Stimulated activated naive CD8-positive, alpha-beta T cell treated with anti-CD3 and anti-CD28 coated beads, Interleukin-15, amount 100 ng/mL, for 72 hours (primary cell): ENCODE measurements around the gene FGGY.
"Not testable (repeated sequence)": the region's sequence is repeated elsewhere in the genome, so short reads cannot be mapped to it uniquely, and the experiment has no call there.

Experiments used
- ATAC-seq: fragments of 150-1000 bp; cut with Tn5 transposase; 2 replicates; pipeline ENCODE4 v1.10.0; 2021; ENCODE audit warnings: mild to moderate bottlenecking, moderate library complexity
- DNase-seq, 2 donors: peaks; one replicate each; pipeline ENCODE4 v3.0.0; 2021 to 2022
- H3K27ac Mint-ChIP-seq, 2 donors: one replicate each; pipeline ENCODE4 v1.8.0; 2022; ENCODE audit warnings: mild to moderate bottlenecking in 2 of 2, mixed read lengths in 2 of 2, moderate library complexity in 2 of 2
- H3K27me3 Mint-ChIP-seq: one replicate; pipeline ENCODE4 v1.8.0; 2022; ENCODE audit warnings: mixed read lengths
- H3K4me1 Mint-ChIP-seq: one replicate; pipeline ENCODE4 v1.8.0; 2022; ENCODE audit warnings: mild to moderate bottlenecking, mixed read lengths
- H3K4me3 Mint-ChIP-seq, 2 donors: one replicate each; pipeline ENCODE4 v1.8.0; 2022; ENCODE audit warnings: mild to moderate bottlenecking in 2 of 2, mixed read lengths in 2 of 2, moderate library complexity in 1 of 2
- H3K9me3 Mint-ChIP-seq, 2 donors: one replicate each; pipeline ENCODE4 v1.8.0; 2022; ENCODE audit warnings: mixed read lengths in 2 of 2

FGGY gene, protein sequence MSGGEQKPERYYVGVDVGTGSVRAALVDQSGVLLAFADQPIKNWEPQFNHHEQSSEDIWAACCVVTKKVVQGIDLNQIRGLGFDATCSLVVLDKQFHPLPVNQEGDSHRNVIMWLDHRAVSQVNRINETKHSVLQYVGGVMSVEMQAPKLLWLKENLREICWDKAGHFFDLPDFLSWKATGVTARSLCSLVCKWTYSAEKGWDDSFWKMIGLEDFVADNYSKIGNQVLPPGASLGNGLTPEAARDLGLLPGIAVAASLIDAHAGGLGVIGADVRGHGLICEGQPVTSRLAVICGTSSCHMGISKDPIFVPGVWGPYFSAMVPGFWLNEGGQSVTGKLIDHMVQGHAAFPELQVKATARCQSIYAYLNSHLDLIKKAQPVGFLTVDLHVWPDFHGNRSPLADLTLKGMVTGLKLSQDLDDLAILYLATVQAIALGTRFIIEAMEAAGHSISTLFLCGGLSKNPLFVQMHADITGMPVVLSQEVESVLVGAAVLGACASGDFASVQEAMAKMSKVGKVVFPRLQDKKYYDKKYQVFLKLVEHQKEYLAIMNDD

DNA sequence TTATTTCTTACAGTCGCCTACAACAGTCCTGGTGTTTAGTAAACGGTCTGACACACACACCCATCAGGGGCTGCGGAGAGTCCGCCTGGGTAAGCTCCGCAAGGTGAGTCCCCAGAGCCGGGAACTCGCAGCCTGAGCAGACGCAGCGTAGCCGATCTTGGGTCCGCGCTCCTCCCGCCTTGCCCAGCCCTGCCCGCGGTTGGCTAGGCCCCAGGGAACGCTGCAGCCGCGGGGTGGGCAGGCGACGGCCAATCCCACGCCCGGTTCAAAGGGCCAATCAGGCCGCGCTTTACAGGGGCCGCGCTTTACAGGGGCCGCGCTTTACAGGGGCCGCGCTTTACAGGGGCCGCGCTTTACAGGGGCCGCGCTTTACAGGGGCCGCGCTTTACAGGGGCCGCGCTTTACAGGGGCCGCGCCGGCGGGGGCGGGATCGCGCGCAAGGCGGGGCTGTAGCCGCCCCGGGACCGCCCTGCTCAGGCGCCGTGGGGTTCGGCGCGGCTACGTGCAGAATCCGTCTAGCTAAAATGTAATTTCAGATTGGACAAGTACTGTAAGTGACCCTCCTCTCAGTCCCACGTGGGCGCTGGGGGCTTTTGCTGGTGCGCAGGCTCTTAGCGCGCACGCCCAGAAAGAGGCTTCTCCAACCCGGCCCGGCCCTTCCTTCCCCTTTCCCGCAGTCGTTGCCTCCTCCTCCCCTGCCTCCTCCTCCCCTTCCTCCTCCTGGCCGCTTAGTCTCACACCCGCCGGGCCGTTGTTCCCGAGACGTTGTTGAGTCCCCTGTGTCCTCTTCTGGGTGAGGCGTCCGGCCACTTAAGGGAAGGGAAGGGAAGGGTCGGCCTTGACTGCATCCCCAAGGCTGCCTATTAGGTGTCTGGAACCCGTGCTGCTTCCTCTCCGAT is at the start of gene FGGY:
Gene FGGY (plus strand): TSS at position 737 of the 899 bp plus-strand sequence. CDS start 24,456 bp downstream, outside the sequence.
- H3K4me1 Mint-ChIP-seq: peaks cover 30% of the 10 kb centered on the region

DNA sequence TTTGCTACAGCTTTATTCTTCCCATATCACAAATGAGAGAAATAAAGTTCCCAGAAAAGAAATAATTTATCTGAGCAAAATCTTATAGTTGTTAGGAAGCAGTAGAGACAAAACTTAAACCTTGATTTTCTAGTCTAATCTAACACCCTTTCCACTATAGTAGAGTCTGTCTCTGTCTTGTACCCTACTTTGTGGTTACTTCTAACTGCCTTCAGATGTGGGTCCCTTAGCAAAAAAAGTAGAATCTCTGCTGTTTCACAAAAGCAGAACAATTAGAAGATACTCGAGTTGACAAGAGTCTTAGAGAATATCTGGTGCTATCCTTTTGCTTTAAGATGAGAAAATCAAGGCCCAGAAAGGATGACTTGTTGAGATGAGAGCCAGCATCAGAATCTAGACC is 48.1 kb upstream of the FGGY start:
- DNase-seq (no peak), ATAC-seq (no peak)
- no peak overlapping the region for H3K27ac Mint-ChIP-seq
- peaks cover 13 to 17% of the 10 kb centered on the region in 2 donors for H3K9me3 Mint-ChIP-seq
- H3K4me3 Mint-ChIP-seq: no peak overlapping the region
- no peaks in the 10 kb centered on the region for H3K27me3 Mint-ChIP-seq
- no peaks in the 10 kb centered on the region for H3K4me1 Mint-ChIP-seq

More for the DNA sequence above, at the start of gene FGGY:
- H3K27ac Mint-ChIP-seq: peak within 1 kb of the TSS; percentile 94 to 99
- peak; percentile 95 for ATAC-seq
- H3K27me3 Mint-ChIP-seq: no peaks in the 10 kb centered on the region
- peak within 1 kb of the TSS; percentile 93 to 98 for H3K4me3 Mint-ChIP-seq
- peak; percentile 86 to 94 for DNase-seq
- H3K9me3 Mint-ChIP-seq: peaks cover 6 to 8% of the 10 kb centered on the region in 2 donors

DNA sequence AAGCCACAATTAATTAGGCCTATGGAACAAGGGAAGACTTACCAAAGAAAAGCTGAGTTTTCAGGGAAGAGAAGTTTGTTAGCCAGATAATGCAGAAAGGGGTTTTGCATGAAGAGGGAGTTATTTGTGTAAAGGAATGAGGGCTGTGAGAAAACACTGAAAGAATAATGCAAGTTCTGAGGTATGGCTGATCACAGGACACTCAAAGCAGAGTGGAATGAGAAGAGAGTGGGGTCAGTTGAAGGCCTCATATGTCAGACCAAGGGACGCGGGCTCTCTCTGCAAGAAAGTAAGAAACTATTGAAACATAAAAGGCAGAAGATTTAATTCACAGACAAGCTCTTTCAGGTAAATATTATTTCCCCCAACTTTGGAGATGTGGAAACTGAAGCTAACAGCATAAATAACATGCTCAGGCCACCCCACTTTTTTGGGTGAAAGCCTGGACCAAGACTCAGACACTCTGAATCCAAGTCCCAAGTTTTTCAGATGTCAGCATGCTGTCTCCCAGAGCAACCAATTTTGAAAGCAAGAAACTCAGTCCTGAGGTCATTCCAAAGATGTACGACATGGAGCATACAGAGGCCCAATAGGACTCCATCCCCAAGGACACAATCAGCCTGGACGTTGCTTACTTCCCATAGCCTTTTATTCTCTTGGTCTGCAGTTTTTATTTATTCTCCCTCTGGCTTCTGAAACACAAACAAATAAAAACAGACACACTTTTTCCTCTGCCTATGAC is 47.3 kb upstream of the FGGY start:
- ATAC-seq (no peak), DNase-seq (no peak)
- Mint-ChIP-seq H3K4me1 (no peaks in the 10 kb centered on the region), H3K9me3 (peaks cover 13 to 17% of the 10 kb centered on the region in 2 donors), H3K27me3 (no peaks in the 10 kb centered on the region), H3K4me3 (no peak overlapping the region), H3K27ac (peak overlapping the region in 1 of 2 donors; percentile 21)

- H3K27me3 Mint-ChIP-seq, H3K4me1 Mint-ChIP-seq, ATAC-seq, DNase-seq, H3K9me3 Mint-ChIP-seq, H3K27ac Mint-ChIP-seq, H3K4me3 Mint-ChIP-seq: not testable (repeated sequence)
Observed at GRCh38 chr1:59251061-59251460, 45.8 kb upstream of the FGGY start.

DNA sequence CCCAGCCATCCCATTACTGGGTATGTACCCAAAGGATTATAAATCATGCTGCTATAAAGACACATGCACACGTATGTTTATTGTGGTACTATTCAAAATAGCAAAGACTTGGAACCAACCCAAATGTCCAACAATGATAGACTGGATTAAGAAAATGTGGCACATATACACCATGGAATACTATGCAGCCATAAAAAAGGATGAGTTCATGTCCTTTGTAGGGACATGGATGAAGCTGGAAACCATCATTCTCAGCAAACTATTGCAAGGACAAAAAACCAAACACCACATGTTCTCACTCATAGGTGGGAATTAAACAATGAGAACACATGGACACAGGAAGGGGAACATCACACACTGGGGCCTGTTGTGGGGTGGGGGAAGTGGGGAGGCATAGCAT is 40.5 kb upstream of the FGGY start:
- not testable (repeated sequence) for H3K4me1 Mint-ChIP-seq, H3K27me3 Mint-ChIP-seq, DNase-seq, H3K4me3 Mint-ChIP-seq, ATAC-seq, H3K9me3 Mint-ChIP-seq, H3K27ac Mint-ChIP-seq

DNA sequence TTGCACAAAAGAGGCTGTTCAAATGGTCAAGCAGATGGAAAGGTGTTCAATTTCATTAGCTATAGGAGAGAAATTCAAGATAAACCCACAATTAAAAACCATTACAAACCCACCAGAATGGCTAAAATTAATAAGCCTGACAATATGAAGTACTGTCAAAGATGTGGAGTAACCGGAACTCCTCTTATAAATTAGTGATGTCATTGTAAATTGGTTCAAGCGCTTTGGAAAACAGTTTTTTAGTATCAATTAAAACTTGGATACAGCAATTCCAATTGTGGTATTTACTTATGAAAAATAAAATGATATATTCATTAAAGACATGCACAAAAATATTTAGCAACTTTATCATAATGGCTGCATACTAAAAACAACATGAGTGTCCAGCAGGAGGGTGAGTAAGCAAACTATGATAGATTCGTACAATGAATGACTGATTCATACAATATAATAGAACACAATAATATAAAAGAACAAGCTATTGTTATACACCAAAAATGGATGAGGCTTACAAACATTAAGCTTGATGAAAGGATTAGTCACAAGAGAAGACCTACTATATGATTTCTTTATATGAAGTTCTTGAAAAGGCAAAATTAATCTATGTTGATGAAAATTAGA is 38.4 kb upstream of the FGGY start:
- Mint-ChIP-seq H3K9me3 (no peaks in the 10 kb centered on the region), H3K27ac (no peak overlapping the region), H3K4me1 (no peaks in the 10 kb centered on the region), H3K4me3 (no peak overlapping the region), H3K27me3 (no peaks in the 10 kb centered on the region)
- no peak for ATAC-seq
- no peak for DNase-seq

- H3K27me3 Mint-ChIP-seq: no peaks in the 10 kb centered on the region
- ATAC-seq: no peak
- no peaks in the 10 kb centered on the region for H3K4me1 Mint-ChIP-seq
- no peak overlapping the region for H3K27ac Mint-ChIP-seq
- no peak for DNase-seq
- no peak overlapping the region for H3K4me3 Mint-ChIP-seq
- no peaks in the 10 kb centered on the region for H3K9me3 Mint-ChIP-seq
Observed at GRCh38 chr1:59261537-59261936, 35.4 kb upstream of the FGGY start.

- no peak overlapping the region for H3K27ac Mint-ChIP-seq
- no peak for DNase-seq
- no peak for ATAC-seq
- no peaks in the 10 kb centered on the region for H3K9me3 Mint-ChIP-seq
- H3K4me1 Mint-ChIP-seq: no peaks in the 10 kb centered on the region
- no peak overlapping the region for H3K4me3 Mint-ChIP-seq
- no peaks in the 10 kb centered on the region for H3K27me3 Mint-ChIP-seq
Observed at GRCh38 chr1:59262631-59263030, 34.3 kb upstream of the FGGY start.

GRCh38 chr1:59263111-59263510 is 33.8 kb upstream of the FGGY start:
- no peak overlapping the region for H3K4me3 Mint-ChIP-seq
- no peak overlapping the region for H3K27ac Mint-ChIP-seq
- H3K9me3 Mint-ChIP-seq: no peaks in the 10 kb centered on the region
- ATAC-seq (no peak), DNase-seq (no peak)
- no peaks in the 10 kb centered on the region for H3K27me3 Mint-ChIP-seq
- no peaks in the 10 kb centered on the region for H3K4me1 Mint-ChIP-seq

- Mint-ChIP-seq H3K9me3 (peaks cover 0 to 5% of the 10 kb centered on the region in 2 donors), H3K4me3 (no peak overlapping the region), H3K27me3 (peaks cover 9% of the 10 kb centered on the region), H3K27ac (no peak overlapping the region), H3K4me1 (no peaks in the 10 kb centered on the region)
- DNase-seq (no peak), ATAC-seq (no peak)
Observed at GRCh38 chr1:59265622-59266021, 31.3 kb upstream of the FGGY start.

- DNase-seq (no peak), ATAC-seq (no peak)
- Mint-ChIP-seq H3K27ac (no peak overlapping the region), H3K4me1 (no peaks in the 10 kb centered on the region), H3K27me3 (peaks cover 9% of the 10 kb centered on the region), H3K4me3 (no peak overlapping the region), H3K9me3 (peaks cover 0 to 5% of the 10 kb centered on the region in 2 donors)
Observed at GRCh38 chr1:59266180-59266926, 30.5 kb upstream of the FGGY start.

GRCh38 chr1:59266927-59267293 is 30.0 kb upstream of the FGGY start:
- H3K27me3 Mint-ChIP-seq: peaks cover 9% of the 10 kb centered on the region
- peaks cover 2% of the 10 kb centered on the region for H3K4me1 Mint-ChIP-seq
- no peak for ATAC-seq
- DNase-seq: no peak
- H3K27ac Mint-ChIP-seq: no peak overlapping the region
- H3K4me3 Mint-ChIP-seq: no peak overlapping the region
- peaks cover 0 to 5% of the 10 kb centered on the region in 2 donors for H3K9me3 Mint-ChIP-seq

GRCh38 chr1:59268406-59268805 is 28.5 kb upstream of the FGGY start:
- Mint-ChIP-seq H3K4me1 (peaks cover 12% of the 10 kb centered on the region), H3K27ac (no peak overlapping the region), H3K4me3 (no peak overlapping the region), H3K27me3 (peaks cover 9% of the 10 kb centered on the region), H3K9me3 (peaks cover 0 to 5% of the 10 kb centered on the region in 2 donors)
- DNase-seq: no peak
- ATAC-seq: no peak

GRCh38 chr1:59271561-59272260 is 25.2 kb upstream of the FGGY start:
- Mint-ChIP-seq H3K4me3 (no peak overlapping the region), H3K27me3 (peaks cover 26% of the 10 kb centered on the region), H3K9me3 (peaks cover 0 to 5% of the 10 kb centered on the region in 2 donors), H3K27ac (peak overlapping the region in 1 of 2 donors; percentile 72), H3K4me1 (peaks cover 20% of the 10 kb centered on the region)
- peak; percentile 69 for ATAC-seq
- DNase-seq: no peak
